HG03097 (cell line): ENCODE results near the gene PREX1.

Experiments used
- ATAC-seq: cut with Tn5 transposase; IDR thresholded peaks from one replicate; pipeline ENCODE4 v1.9.1; 2021; ENCODE audit not compliant: unreplicated experiment, low FRiP score

PREX1 gene

GRCh38 chr20:48689874-48690571 lies 137.8 kb downstream of the PREX1 start:
- no peak for ATAC-seq

- no peak for ATAC-seq
These were observed 138.4 kb downstream of the PREX1 start for GRCh38 chr20:48689388-48689787.

- no peak for ATAC-seq
These were observed 139.2 kb downstream of the PREX1 start for GRCh38 chr20:48688579-48688978.

GRCh38 chr20:48687117-48687800 lies 140.5 kb downstream of the PREX1 start:
- ATAC-seq: no peak

- ATAC-seq: no peak
These were observed 141.3 kb downstream of the PREX1 start for GRCh38 chr20:48686238-48687116.

GRCh38 chr20:48685300-48685699 lies 142.5 kb downstream of the PREX1 start:
- ATAC-seq: no peak

GRCh38 chr20:48684501-48685041 lies 143.2 kb downstream of the PREX1 start:
- ATAC-seq: no peak

- ATAC-seq: no peak
These were observed 144.2 kb downstream of the PREX1 start for GRCh38 chr20:48683467-48684175.

- no peak for ATAC-seq
These were observed 145.1 kb downstream of the PREX1 start for GRCh38 chr20:48682529-48683363.

- ATAC-seq: no peak
These were observed 145.8 kb downstream of the PREX1 start for GRCh38 chr20:48681873-48682426.

GRCh38 chr20:48681201-48681872 lies 146.5 kb downstream of the PREX1 start:
- no peak for ATAC-seq

- ATAC-seq: no peak
These were observed 147.1 kb downstream of the PREX1 start for GRCh38 chr20:48680650-48681049.

- no peak for ATAC-seq
These were observed 148.2 kb downstream of the PREX1 start for GRCh38 chr20:48679599-48679998.

- ATAC-seq: no peak
These were observed 148.8 kb downstream of the PREX1 start for GRCh38 chr20:48679011-48679410.

- no peak for ATAC-seq
These were observed 149.4 kb downstream of the PREX1 start for GRCh38 chr20:48678421-48678820.

GRCh38 chr20:48676795-48677460 lies 150.9 kb downstream of the PREX1 start:
- ATAC-seq: no peak

GRCh38 chr20:48676125-48676524 lies 151.7 kb downstream of the PREX1 start:
- ATAC-seq: no peak

- ATAC-seq: no peak
These were observed 153.3 kb downstream of the PREX1 start for GRCh38 chr20:48674461-48674860.
